Sigmoid colon (tissue), 7 donors: ENCODE data around the gene SLC1A2. TPM values are rescaled to one million over a fixed set of nuclear protein-coding genes. Genes with fewer than 3 reads are reported as not detected.

Experiments
- DNase-seq: peaks from one replicate; pipeline ENCODE4 v3.0.0-alpha.2; 2019
- H3K27ac ChIP-seq, 4 donors: fragments of 200-600 bp; sonication (generic); one replicate each; pipeline ENCODE4 v1.5.1; 2016 to 2019; ENCODE audit warnings: mild to moderate bottlenecking in 1 of 4
- H3K27me3 ChIP-seq, 3 donors: fragments of 200-600 bp; sonication (generic); one replicate each; pipeline ENCODE4 v1.5.1; 2019; ENCODE audit warnings: mild to moderate bottlenecking in 1 of 3
- H3K36me3 ChIP-seq, 4 donors: fragments of 200-600 bp; sonication (generic); one replicate each; pipeline ENCODE4 v1.5.1; 2016 to 2019
- H3K4me1 ChIP-seq, 4 donors: fragments of 200-600 bp; sonication (generic); one replicate each; pipeline ENCODE4 v1.5.1; 2017 to 2019
- H3K4me3 ChIP-seq, 4 donors: fragments of 200-600 bp; sonication (generic); one replicate each; pipeline ENCODE4 v1.5.1; 2017 to 2019; ENCODE audit warnings: mild to moderate bottlenecking in 2 of 4, moderate library complexity in 1 of 4
- H3K9me3 ChIP-seq, 4 donors: fragments of 200-600 bp in 3 of 4; sonication (generic) in 3 of 4; one replicate each; pipeline versions ENCODE4 v1.5.1 to v1.6.1; 2013 to 2019
- EP300 ChIP-seq, 4 donors: sonication (generic); formaldehyde crosslinking; IDR thresholded peaks; one replicate each; pipeline ENCODE4 v1.6.1; 2017; ENCODE audit warnings: antibody characterized with exemption in 4 of 4
- POLR2A ChIP-seq, 2 donors: fragments of 450-650 bp; IDR thresholded peaks; one replicate each; pipeline ENCODE4 v1.6.1; 2016; ENCODE audit warnings: antibody characterized with exemption in 2 of 2, mild to moderate bottlenecking in 2 of 2, moderate library complexity in 2 of 2
- POLR2AphosphoS5 ChIP-seq, 4 donors: sonication (generic); formaldehyde crosslinking; IDR thresholded peaks; one replicate each; pipeline ENCODE4 v1.6.1; 2017; ENCODE audit warnings: antibody characterized with exemption in 4 of 4
- WGBS, 2 donors: extraction: QIAGEN DNeasy Blood & Tissue Kit; methylation state at CpG; one replicate each; pipeline ENCODE4 v1.1.7; 2013; 5-methylcytosine and 5-hydroxymethylcytosine counted together
- intact Hi-C: fragments of 100-400 bp; cut with DNase I; formaldehyde crosslinking; loops from one replicate; pipeline ENCODE4 v1.15.1; 2023
- polyA plus RNA-seq, 3 donors: library from polyadenylated mRNA; stranded (reverse); fragments of 200-250 nt; gene quantifications; one replicate each; pipeline ENCODE4 v1.2.3, GENCODE V29; 2013
- total RNA-seq, 4 donors: library from RNA; depleted of rRNA; stranded (reverse); fragments of >200 nt; gene quantifications; one replicate each; pipeline ENCODE4 v1.1.0, GENCODE V29; 2016
- TF ChIP-seq, protein P1 (sequence below), 4 experiments: fragments of 450-650 bp in 3 of 4; fragments of 200-600 bp in 1 of 4; IDR thresholded peaks; one replicate each; pipeline ENCODE4 v1.5.1; 2016 to 2019; ENCODE audit warnings: antibody characterized with exemption in 4 of 4, mild to moderate bottlenecking in 3 of 4, moderate library complexity in 2 of 4
- donor health status: healthy with polysubstance abuse.
- donor health status: Bipolar disorder and iron deficiency.
- donor health status: healthy.

The SLC1A2 gene
- total and polyA plus RNA-seq, 7 donors = 0.14 to 2.2 (median 0.48) TPM; not detected in 1

DNA sequence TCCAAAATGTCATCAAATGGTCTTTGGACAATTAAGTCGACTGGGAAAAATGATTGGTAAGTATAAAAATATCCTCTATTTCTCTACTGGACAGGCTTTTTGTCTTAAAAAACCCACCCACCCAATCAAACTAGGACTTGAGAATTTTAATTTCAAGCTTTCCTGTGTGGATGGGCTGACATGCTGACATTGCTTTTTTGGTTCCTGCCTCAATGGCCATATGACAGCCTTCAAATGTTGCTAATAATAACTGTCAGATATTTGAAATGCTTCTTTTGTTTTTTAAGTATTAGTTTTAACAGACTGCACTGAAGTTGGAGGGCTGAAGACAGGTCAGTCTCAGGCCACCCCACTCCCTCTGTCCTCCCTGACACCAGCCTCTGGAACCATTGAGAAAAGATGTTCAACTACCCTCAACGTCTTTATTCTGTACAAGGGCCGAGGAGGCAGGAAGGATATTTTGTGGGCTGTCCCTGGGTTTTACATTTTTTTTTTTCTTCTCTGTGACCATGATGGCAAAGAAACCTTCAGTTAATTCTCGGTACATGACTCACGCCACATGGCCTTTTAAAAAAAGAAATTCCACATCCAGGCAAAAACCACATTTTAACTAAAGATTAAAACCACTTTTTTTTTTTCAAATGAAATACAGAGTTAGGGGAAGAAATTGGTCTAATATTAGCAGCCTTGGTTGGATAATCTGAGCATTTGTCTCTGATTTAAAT lies 130.4 kb downstream of the SLC1A2 start:
- H3K4me1 ChIP-seq = no peaks in the 10 kb centered on the region
- H3K27ac ChIP-seq = no peak overlapping the region
- no peak for DNase-seq
- no peaks in the 10 kb centered on the region for H3K27me3 ChIP-seq
- 64 to 84% methylated on average over 5 of the region's 5 CpGs for WGBS, 2 donors
- TF ChIP-seq POLR2A (IDR thresholded peaks at IDR 0.05) = no peak
- TF ChIP-seq POLR2AphosphoS5 (IDR thresholded peaks at IDR 0.05) = no peak
- no peak for TF ChIP-seq EP300 (IDR thresholded peaks at IDR 0.05)
- TF ChIP-seq, protein P1, sequence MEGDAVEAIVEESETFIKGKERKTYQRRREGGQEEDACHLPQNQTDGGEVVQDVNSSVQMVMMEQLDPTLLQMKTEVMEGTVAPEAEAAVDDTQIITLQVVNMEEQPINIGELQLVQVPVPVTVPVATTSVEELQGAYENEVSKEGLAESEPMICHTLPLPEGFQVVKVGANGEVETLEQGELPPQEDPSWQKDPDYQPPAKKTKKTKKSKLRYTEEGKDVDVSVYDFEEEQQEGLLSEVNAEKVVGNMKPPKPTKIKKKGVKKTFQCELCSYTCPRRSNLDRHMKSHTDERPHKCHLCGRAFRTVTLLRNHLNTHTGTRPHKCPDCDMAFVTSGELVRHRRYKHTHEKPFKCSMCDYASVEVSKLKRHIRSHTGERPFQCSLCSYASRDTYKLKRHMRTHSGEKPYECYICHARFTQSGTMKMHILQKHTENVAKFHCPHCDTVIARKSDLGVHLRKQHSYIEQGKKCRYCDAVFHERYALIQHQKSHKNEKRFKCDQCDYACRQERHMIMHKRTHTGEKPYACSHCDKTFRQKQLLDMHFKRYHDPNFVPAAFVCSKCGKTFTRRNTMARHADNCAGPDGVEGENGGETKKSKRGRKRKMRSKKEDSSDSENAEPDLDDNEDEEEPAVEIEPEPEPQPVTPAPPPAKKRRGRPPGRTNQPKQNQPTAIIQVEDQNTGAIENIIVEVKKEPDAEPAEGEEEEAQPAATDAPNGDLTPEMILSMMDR (IDR thresholded peaks at IDR 0.05) = no peak
- intact Hi-C loops = no loop called here
- H3K36me3 ChIP-seq = no peaks in the 10 kb centered on the region
- H3K4me3 ChIP-seq = no peak overlapping the region
- no peaks in the 10 kb centered on the region for H3K9me3 ChIP-seq

DNA sequence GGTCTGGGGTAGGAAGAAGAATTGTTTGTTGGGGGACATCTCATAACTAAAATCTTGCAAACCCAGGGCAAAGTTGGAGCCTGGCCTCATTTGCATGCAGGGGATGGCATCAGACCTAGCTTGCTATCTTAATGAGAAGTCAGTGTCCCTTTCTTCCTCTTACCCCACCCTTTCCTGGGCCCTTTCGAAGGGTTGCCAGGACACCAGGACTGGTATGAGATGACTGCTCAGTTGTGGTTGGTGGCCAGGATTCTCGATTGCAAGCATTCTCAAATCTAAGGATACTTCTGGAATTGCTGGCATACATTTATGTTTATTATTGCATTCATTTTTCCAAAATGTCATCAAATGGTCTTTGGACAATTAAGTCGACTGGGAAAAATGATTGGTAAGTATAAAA lies 131.0 kb downstream of the SLC1A2 start:
- H3K4me3 ChIP-seq = no peak overlapping the region
- WGBS, 2 donors = 83 to 86% methylated on average over 3 of the region's 3 CpGs
- H3K27me3 ChIP-seq = no peaks in the 10 kb centered on the region
- no peaks in the 10 kb centered on the region for H3K36me3 ChIP-seq
- no peak for DNase-seq
- H3K27ac ChIP-seq = no peak overlapping the region
- TF ChIP-seq EP300 (IDR thresholded peaks at IDR 0.05) = no peak
- TF ChIP-seq POLR2AphosphoS5 (IDR thresholded peaks at IDR 0.05) = no peak
- TF ChIP-seq POLR2A (IDR thresholded peaks at IDR 0.05) = no peak
- TF ChIP-seq, protein P1 (IDR thresholded peaks at IDR 0.05) = no peak
- intact Hi-C loops = no loop called here
- no peaks in the 10 kb centered on the region for H3K4me1 ChIP-seq
- no peaks in the 10 kb centered on the region for H3K9me3 ChIP-seq

DNA sequence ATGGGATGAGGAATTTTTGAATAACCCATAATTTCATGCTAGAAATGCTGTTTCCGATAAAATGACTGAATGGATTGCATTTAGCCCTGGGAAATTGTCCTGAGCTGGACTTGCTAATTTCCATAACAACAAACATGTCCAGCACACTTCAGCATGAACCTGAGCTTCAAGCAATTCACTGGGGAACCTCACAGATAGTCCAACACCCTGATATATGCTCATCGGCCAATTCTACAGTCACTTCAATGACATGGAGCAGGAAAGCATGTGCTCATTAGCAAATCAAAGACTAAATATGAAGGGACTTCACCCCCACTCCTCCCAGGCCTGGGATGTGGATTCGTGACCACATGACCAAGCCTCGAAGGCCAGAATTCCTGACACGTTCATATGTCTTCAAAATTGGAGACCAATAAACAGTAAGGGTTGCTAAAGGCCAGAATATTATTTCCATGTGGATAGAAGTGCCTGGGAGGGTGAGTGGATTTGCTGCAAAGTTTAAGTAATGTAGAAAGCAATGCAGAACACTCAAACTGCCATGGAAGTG lies 131.9 kb downstream of the SLC1A2 start:
- TF ChIP-seq POLR2AphosphoS5 (IDR thresholded peaks at IDR 0.05) (no peak), EP300 (IDR thresholded peaks at IDR 0.05) (no peak)
- TF ChIP-seq, protein P1 (IDR thresholded peaks at IDR 0.05) = no peak
- no peaks in the 10 kb centered on the region for H3K27me3 ChIP-seq
- H3K9me3 ChIP-seq = no peaks in the 10 kb centered on the region
- 94 to 95% methylated on average over 5 of the region's 5 CpGs for WGBS, 2 donors
- DNase-seq = no peak
- H3K27ac ChIP-seq = no peak overlapping the region
- H3K4me3 ChIP-seq = no peak overlapping the region
- intact Hi-C loops = no loop called here
- H3K36me3 ChIP-seq = no peaks in the 10 kb centered on the region
- H3K4me1 ChIP-seq = peaks cover 0 to 7% (median 5%) of the 10 kb centered on the region in 4 donors

DNA sequence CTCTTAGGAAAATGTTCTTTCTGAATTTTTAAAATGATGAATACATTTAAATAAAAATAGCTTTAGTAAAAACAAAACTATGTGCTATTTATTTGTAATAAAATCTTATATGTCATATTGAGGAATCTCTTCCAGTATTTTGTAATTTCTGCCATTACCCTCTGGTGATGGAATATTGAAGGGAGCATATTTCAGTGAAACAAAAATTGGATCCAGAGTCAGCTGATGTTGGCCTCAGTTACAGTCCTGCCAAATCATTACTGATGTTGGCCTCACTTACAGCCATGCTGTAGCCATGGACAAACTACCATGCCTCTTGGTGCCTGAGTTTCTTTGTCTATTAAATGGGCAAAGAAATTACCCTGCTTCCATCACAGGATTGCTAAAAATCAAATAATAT lies 133.2 kb downstream of the SLC1A2 start:
- no peak for TF ChIP-seq EP300 (IDR thresholded peaks at IDR 0.05)
- TF ChIP-seq, protein P1 (IDR thresholded peaks at IDR 0.05) = no peak
- no peak for TF ChIP-seq POLR2A (IDR thresholded peaks at IDR 0.05)
- TF ChIP-seq POLR2AphosphoS5 (IDR thresholded peaks at IDR 0.05) = no peak
- Histone ChIP-seq H3K4me1 (peaks cover 0 to 13% (median 9%) of the 10 kb centered on the region in 4 donors), H3K27ac (no peak overlapping the region), H3K9me3 (no peaks in the 10 kb centered on the region), H3K4me3 (no peak overlapping the region), H3K36me3 (no peaks in the 10 kb centered on the region), H3K27me3 (no peaks in the 10 kb centered on the region)
- intact Hi-C loops = no loop called here
- no peak for DNase-seq
